H1 (cell line): ENCODE measurements around the gene SLC22A23.

Source experiments
- CTCF ChIP-seq, 3 experiments: IDR thresholded peaks; 1 replicate in 2 of 3; 2 replicates in 1 of 3; pipeline versions ENCODE4 v1.5.1 to v1.6.1; 2011; ENCODE audit warnings: low read length in 3 of 3, mild to moderate bottlenecking in 3 of 3, inconsistent platforms in 2 of 3, low read depth in 1 of 3, moderate library complexity in 1 of 3; ENCODE audit not compliant: insufficient read depth in 1 of 3; ENCODE audit errors: control extremely low read depth in 1 of 3
- EP300 ChIP-seq, 2 experiments: IDR thresholded peaks; 1 replicate in 1 of 2; 2 replicates in 1 of 2; pipeline ENCODE4 v1.6.1; 2011 to 2012; ENCODE audit warnings: low read depth in 2 of 2, low read length in 2 of 2, mild to moderate bottlenecking in 2 of 2, borderline replicate concordance in 1 of 2, inconsistent platforms in 1 of 2, moderate library complexity in 1 of 2
- POLR2A ChIP-seq, 2 experiments: IDR thresholded peaks; 1 replicate in 1 of 2; 2 replicates in 1 of 2; pipeline ENCODE4 v1.6.1; 2011; ENCODE audit warnings: low read depth in 2 of 2, low read length in 2 of 2, mild to moderate bottlenecking in 2 of 2; ENCODE audit errors: control extremely low read depth in 1 of 2
- ZNF274 ChIP-seq: IDR thresholded peaks from 2 replicates; pipeline ENCODE4 v1.7.0; 2012; ENCODE audit warnings: low read length, borderline replicate concordance; ENCODE audit errors: extremely low read depth

GRCh38 chr6:3328145-3328544 is 128.7 kb downstream of the SLC22A23 start:
- no peak for TF ChIP-seq POLR2A (IDR thresholded peaks at IDR 0.05; ENCODE audit: control extremely low read depth in 1 of 2, low read depth in 2 of 2, low read length in 2 of 2)
- no peak for TF ChIP-seq ZNF274
- TF ChIP-seq CTCF (IDR thresholded peaks at IDR 0.05; ENCODE audit: control extremely low read depth in 1 of 3, insufficient read depth in 1 of 3, low read depth in 1 of 3, low read length in 3 of 3): no peak
- no peak for TF ChIP-seq EP300 (IDR thresholded peaks at IDR 0.05; ENCODE audit: borderline replicate concordance in 1 of 2, low read depth in 2 of 2, low read length in 2 of 2)
